ENCODE measurements around the gene MYO15B.

Gene MYO15B

DNA sequence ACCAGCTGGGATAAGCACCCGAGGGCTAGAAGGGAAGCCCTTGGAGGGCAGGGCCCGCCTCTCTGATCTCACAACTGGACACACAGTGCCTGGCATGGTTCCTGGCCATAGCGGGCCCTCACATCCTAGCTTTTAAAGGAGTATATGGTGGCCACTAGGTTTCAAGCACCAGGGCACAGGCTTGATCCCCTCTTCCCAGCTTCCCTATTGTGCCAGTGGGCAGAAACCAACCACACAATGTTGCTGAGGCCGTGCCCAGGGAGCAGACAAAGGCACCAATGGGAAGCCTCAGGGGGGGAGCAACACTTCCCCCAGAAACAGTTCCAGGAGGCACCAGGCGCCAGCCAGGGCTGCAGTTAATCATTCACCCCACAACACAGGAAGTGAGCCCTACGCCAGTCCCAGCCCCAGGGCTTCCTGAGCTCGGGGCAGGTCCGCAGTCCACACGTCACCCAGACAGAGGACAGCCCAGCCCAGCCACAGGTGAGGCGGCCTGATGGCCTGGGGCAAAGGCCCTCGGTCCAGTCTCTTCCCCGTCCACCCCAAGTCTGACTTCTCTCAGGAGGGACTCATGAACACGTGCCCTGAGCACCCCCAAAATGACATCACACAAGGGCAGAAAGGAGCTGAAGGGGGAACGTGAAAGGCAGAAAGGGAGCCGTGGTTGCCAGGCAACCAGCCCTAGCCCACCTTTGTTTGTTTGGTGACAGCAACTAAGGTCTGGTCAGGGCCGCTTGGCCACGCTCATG, 58.5 kb downstream of the MYO15B start:
- H3K27me3 ChIP-seq (ENCODE audit: insufficient read depth, low read length), result no peaks in the 10 kb centered on the region
- no peaks in the 10 kb centered on the region for H3K9me3 ChIP-seq (ENCODE audit: insufficient read depth, low read depth, low read length)
- peaks cover 16% of the 10 kb centered on the region for H3K4me1 ChIP-seq (ENCODE audit: insufficient read depth, low read length)
- 86% methylated on average over 17 of the region's 17 CpGs for WGBS
- peak overlapping the region; percentile 31; the same call in 1 of the 2 replicates for H3K9ac ChIP-seq (ENCODE audit: low read depth, low read length)
- no peak overlapping the region for H3K4me3 ChIP-seq (ENCODE audit: low read length)
- peak overlapping the region; percentile 74 for H3K27ac ChIP-seq (ENCODE audit: low read depth, low read length)
- peaks cover 27% of the 10 kb centered on the region for H3K36me3 ChIP-seq (ENCODE audit: insufficient read depth, low read length)

DNA sequence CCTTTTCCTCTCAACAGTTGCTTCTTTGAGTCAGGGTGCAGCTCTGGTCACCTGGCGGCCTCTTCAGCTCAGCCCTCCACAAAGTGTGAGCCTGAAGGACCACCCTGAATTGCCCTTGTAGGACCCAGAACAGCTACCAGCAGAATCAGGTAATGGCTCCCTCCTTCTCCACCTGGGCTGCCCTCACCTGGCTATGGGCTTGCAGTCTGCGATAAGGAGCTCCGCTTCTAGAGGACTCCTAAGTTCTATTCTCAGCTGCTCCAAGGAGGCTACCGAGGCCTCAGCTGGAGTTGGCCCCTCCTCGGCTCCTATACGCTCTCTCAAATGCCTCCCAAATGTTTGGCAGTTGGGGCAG, 59.0 kb downstream of the MYO15B start:
- no peak overlapping the region for H3K4me3 ChIP-seq (ENCODE audit: low read length)
- peaks cover 29% of the 10 kb centered on the region for H3K36me3 ChIP-seq (ENCODE audit: insufficient read depth, low read length)
- no peaks in the 10 kb centered on the region for H3K9me3 ChIP-seq (ENCODE audit: insufficient read depth, low read depth, low read length)
- H3K4me1 ChIP-seq (ENCODE audit: insufficient read depth, low read length), result peaks cover 16% of the 10 kb centered on the region
- H3K27ac ChIP-seq (ENCODE audit: low read depth, low read length), result peak overlapping the region; percentile 74
- 93% methylated on average over 6 of the region's 6 CpGs for WGBS
- no peak overlapping the region for H3K9ac ChIP-seq (ENCODE audit: low read depth, low read length)
- no peaks in the 10 kb centered on the region for H3K27me3 ChIP-seq (ENCODE audit: insufficient read depth, low read length)

DNA sequence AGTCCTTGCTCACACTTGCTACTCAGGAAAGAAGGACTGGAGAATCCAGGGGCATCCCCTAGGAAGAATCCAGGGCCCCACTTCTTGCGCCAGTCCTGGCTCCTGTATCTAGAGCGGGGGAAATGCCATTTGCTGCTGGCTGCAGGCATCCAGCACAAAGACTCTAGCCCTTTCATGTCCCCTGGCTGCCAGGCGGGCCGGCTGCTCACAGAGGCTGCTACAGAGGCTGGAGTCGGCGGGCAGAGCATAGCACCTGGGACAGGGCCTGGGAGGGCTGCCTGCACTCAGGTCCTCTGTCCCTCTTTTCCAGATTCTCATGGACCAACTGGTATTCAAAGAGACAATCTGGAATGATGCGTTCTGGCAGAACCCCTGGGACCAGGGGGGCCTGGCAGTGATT, 59.5 kb downstream of the MYO15B start:
- no peaks in the 10 kb centered on the region for H3K9me3 ChIP-seq (ENCODE audit: insufficient read depth, low read depth, low read length)
- 92% methylated on average over 7 of the region's 7 CpGs for WGBS
- no peak overlapping the region for H3K9ac ChIP-seq (ENCODE audit: low read depth, low read length)
- no peak overlapping the region; the same call in 1 of the 2 replicates for H3K27ac ChIP-seq (ENCODE audit: low read depth, low read length)
- peaks cover 16% of the 10 kb centered on the region for H3K4me1 ChIP-seq (ENCODE audit: insufficient read depth, low read length)
- H3K4me3 ChIP-seq (ENCODE audit: low read length), result no peak overlapping the region
- H3K36me3 ChIP-seq (ENCODE audit: insufficient read depth, low read length), result peaks cover 32% of the 10 kb centered on the region
- H3K27me3 ChIP-seq (ENCODE audit: insufficient read depth, low read length), result no peaks in the 10 kb centered on the region

DNA sequence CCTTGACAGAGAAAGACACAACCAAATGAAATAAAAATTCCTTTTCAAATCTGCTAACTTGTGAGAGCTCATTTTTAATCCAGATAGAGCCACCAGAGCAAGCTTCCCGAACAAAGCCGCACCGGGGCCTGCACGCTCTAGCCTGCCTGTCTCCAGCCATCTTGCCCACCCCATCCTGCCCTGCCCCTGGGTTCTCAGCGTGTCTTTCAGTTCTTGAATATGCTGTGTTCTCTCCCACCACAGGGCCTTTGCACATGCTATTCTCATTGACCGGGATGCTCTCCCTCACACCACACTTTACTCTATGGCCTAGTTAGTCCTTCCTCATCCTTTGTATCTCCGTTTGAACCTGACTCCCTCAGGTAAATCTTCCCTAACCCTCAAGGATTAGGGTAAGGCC, 60.3 kb downstream of the MYO15B start:
- Histone ChIP-seq H3K27ac (ENCODE audit: low read depth, low read length) (no peak overlapping the region), H3K36me3 (ENCODE audit: insufficient read depth, low read length) (peaks cover 32% of the 10 kb centered on the region), H3K4me3 (ENCODE audit: low read length) (no peak overlapping the region), H3K9me3 (ENCODE audit: insufficient read depth, low read depth, low read length) (no peaks in the 10 kb centered on the region), H3K4me1 (ENCODE audit: insufficient read depth, low read length) (peaks cover 9% of the 10 kb centered on the region), H3K9ac (ENCODE audit: low read depth, low read length) (no peak overlapping the region), H3K27me3 (ENCODE audit: insufficient read depth, low read length) (no peaks in the 10 kb centered on the region)
- WGBS, result 97% methylated on average over 7 of the region's 7 CpGs

DNA sequence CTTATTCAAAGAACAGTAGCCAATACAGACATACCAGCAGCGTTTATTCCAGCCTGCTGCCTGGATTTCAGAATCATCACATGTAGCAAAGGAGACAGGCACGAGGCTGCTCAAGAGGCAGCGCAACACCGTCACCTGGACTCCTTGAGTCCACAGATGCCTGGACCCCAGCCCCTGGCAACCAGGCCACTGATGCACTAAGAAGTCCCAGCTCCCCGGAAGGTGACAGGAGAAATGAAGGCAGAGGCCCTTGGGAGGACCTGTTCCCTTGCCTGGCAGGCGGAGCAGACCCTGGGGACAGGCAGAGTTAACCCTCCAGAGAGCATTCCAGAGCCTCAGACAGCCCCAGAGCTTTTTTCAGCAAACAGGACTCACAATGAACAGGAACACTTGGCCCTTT, 62.1 kb downstream of the MYO15B start:
- Histone ChIP-seq H3K36me3 (ENCODE audit: insufficient read depth, low read length) (peaks cover 41% of the 10 kb centered on the region), H3K27me3 (ENCODE audit: insufficient read depth, low read length) (no peaks in the 10 kb centered on the region), H3K4me3 (ENCODE audit: low read length) (no peak overlapping the region), H3K9ac (ENCODE audit: low read depth, low read length) (no peak overlapping the region), H3K9me3 (ENCODE audit: insufficient read depth, low read depth, low read length) (no peaks in the 10 kb centered on the region), H3K27ac (ENCODE audit: low read depth, low read length) (no peak overlapping the region), H3K4me1 (ENCODE audit: insufficient read depth, low read length) (no peaks in the 10 kb centered on the region; the same call in 1 of the 2 replicates)
- WGBS, result 97% methylated on average over 6 of the region's 6 CpGs

DNA sequence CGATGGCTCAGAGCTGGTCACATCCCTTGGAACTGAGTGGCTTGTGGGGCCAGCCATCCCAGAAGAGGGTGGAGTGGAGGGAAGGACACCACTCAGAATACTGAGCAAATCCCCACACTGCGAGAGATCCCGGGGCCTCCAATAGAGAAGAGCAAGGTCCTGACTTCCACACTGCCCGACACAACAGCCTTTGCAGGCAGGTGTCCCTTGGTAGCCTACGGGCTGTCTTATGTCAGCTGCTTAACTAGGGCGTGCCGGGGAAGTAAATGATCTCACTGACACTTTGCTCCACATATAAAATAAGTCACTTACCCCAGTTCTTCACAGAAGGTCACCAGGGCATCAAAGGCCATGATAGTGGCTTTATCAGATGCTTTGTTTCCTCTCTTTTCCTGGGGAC, 63.3 kb downstream of the MYO15B start:
- 95% methylated on average over 7 of the region's 7 CpGs for WGBS
- H3K9me3 ChIP-seq (ENCODE audit: insufficient read depth, low read depth, low read length), result no peaks in the 10 kb centered on the region
- H3K27me3 ChIP-seq (ENCODE audit: insufficient read depth, low read length), result no peaks in the 10 kb centered on the region
- H3K4me1 ChIP-seq (ENCODE audit: insufficient read depth, low read length), result no peaks in the 10 kb centered on the region; the same call in 1 of the 2 replicates
- no peak overlapping the region for H3K27ac ChIP-seq (ENCODE audit: low read depth, low read length)
- H3K4me3 ChIP-seq (ENCODE audit: low read length), result no peak overlapping the region
- no peak overlapping the region for H3K9ac ChIP-seq (ENCODE audit: low read depth, low read length)
- H3K36me3 ChIP-seq (ENCODE audit: insufficient read depth, low read length), result peaks cover 44% of the 10 kb centered on the region

DNA sequence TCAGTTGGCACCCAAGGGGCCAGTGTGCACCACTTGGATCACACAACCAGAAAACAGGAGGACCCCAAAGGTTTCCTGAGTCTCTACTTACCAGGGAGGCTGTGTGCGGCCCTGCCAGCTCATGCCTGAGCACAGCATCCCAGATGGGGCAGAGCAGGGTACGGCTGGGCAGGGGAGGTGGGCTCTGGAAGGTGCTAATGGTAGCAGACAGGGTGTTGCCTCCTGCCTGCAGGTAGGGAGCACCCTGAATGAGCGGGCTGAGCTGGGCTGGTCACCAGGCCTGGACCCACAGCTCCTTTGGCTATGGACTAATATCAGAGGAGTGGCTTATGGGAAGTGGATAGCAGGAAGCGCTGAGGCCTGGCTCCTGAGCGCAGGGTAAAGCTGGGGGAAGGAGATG, 64.7 kb downstream of the MYO15B start:
- H3K4me1 ChIP-seq (ENCODE audit: insufficient read depth, low read length), result no peaks in the 10 kb centered on the region
- no peaks in the 10 kb centered on the region for H3K9me3 ChIP-seq (ENCODE audit: insufficient read depth, low read depth, low read length)
- peaks cover 52% of the 10 kb centered on the region for H3K36me3 ChIP-seq (ENCODE audit: insufficient read depth, low read length)
- no peaks in the 10 kb centered on the region for H3K27me3 ChIP-seq (ENCODE audit: insufficient read depth, low read length)
- H3K9ac ChIP-seq (ENCODE audit: low read depth, low read length), result no peak overlapping the region
- no peak overlapping the region for H3K27ac ChIP-seq (ENCODE audit: low read depth, low read length)
- WGBS, result 95% methylated on average over 5 of the region's 5 CpGs
- H3K4me3 ChIP-seq (ENCODE audit: low read length), result no peak overlapping the region

DNA sequence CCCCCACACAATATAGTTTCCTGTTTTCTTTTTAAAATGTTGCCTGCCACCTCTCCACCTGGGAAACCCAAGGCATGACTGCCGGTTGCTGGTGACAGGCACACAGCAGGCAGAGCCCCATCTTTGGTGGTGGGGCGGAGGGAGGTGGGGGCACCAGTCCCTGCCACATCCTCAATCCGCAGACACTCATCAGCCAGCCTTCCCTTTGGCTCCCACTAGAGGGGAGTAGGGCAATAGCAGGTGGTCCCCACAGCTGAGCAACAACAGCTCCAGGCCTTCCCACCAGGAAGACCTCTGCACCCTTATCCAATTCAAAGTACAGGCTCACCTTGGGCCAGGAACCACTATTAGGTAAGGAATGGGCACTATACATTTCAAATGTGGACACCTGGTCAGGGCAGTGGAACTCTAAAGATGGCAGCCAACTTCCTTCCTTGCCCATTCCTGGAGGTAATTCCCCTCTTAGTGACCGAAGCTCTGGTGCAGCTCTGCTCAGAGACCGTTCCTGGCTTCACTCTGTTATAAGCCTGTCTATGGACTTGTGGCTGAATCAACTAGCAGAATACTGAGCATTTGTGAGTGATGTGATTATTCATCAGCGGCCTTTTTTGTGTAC, 65.4 kb downstream of the MYO15B start:
- H3K9me3 ChIP-seq (ENCODE audit: insufficient read depth, low read depth, low read length), result no peaks in the 10 kb centered on the region

DNA sequence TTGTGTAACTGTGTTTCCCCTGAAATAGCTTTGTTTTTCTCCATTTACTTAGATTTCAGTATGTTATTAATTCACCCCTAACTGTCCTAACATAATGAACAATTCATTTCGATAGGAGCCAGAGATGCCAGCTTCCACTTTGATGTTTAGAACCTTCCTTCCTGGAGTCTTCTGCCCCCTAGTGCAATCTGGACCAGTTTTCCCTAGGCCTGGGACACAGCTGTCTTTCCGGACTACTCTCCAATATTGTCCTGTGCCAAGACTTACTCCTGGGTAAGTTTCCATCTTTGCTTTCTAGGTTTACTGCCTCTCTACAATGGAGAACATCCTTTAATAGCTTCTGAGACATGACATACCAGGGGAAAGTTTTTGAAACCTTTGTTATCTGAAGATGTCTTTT, 66.6 kb downstream of the MYO15B start:
- Histone ChIP-seq H3K4me1 (ENCODE audit: insufficient read depth, low read length) (no peaks in the 10 kb centered on the region), H3K27ac (ENCODE audit: low read depth, low read length) (no peak overlapping the region), H3K27me3 (ENCODE audit: insufficient read depth, low read length) (no peaks in the 10 kb centered on the region), H3K4me3 (ENCODE audit: low read length) (no peak overlapping the region), H3K36me3 (ENCODE audit: insufficient read depth, low read length) (peaks cover 54% of the 10 kb centered on the region), H3K9ac (ENCODE audit: low read depth, low read length) (no peak overlapping the region), H3K9me3 (ENCODE audit: insufficient read depth, low read depth, low read length) (no peaks in the 10 kb centered on the region)
- 90% methylated on average over 2 of the region's 2 CpGs for WGBS

More for the DNA sequence above, 65.4 kb downstream of the MYO15B start:
- no peak overlapping the region for H3K27ac ChIP-seq (ENCODE audit: low read depth, low read length)
- no peak overlapping the region for H3K9ac ChIP-seq (ENCODE audit: low read depth, low read length)
- H3K4me1 ChIP-seq (ENCODE audit: insufficient read depth, low read length), result no peaks in the 10 kb centered on the region
- whole genome bisulfite sequencing, result 70% methylated on average over 3 of the region's 6 CpGs
- no peaks in the 10 kb centered on the region for H3K27me3 ChIP-seq (ENCODE audit: insufficient read depth, low read length)
- H3K36me3 ChIP-seq (ENCODE audit: insufficient read depth, low read length), result peaks cover 55% of the 10 kb centered on the region
- no peak overlapping the region for H3K4me3 ChIP-seq (ENCODE audit: low read length)

DNA sequence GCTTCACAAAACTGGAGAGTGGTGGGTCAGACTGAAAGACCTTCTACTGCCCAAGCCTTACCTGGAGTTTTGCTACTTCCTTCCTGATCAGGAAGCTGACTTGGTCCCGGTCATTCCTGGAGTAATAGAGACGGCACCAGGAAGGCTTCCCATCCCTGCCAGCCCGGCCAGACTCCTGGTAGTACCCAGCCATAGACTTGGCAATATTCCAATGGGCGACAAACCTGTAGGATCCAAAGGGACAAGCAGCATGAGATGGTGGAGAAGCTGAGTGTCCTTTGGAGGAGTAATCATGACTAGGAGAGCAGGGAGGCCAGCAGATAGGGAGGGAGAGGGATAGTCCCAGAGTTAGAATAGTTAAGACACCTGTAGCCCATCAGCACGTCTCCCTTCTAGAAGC, 70.6 kb downstream of the MYO15B start:
- Histone ChIP-seq H3K4me3 (ENCODE audit: low read length) (no peak overlapping the region), H3K36me3 (ENCODE audit: insufficient read depth, low read length) (peaks cover 60% of the 10 kb centered on the region), H3K27ac (ENCODE audit: low read depth, low read length) (no peak overlapping the region), H3K4me1 (ENCODE audit: insufficient read depth, low read length) (no peaks in the 10 kb centered on the region), H3K9ac (ENCODE audit: low read depth, low read length) (no peak overlapping the region), H3K9me3 (ENCODE audit: insufficient read depth, low read depth, low read length) (no peaks in the 10 kb centered on the region), H3K27me3 (ENCODE audit: insufficient read depth, low read length) (no peaks in the 10 kb centered on the region)
- 95% methylated on average over 5 of the region's 5 CpGs for WGBS

DNA sequence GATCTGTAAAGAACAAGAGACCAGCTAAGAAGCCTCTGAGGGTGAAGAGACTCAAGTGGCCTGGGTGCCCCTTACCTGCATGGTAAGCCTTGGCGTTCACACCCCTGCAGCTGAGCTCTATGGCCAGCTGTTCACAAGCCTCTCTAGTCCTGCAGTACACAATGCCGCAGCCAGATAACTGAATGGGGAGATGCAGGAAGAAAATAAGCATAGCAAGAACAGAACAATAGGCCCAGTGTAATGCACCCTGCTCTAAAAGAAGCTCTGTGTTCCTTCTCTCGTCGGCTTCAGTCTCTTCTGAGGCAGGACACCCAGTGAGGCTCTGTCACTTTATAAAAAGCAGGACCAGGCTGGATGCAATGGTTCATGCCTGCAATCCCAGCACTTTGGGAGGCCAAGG, 73.9 kb downstream of the MYO15B start:
- Histone ChIP-seq H3K9me3 (ENCODE audit: insufficient read depth, low read depth, low read length) (no peaks in the 10 kb centered on the region), H3K9ac (ENCODE audit: low read depth, low read length) (no peak overlapping the region), H3K36me3 (ENCODE audit: insufficient read depth, low read length) (peaks cover 52% of the 10 kb centered on the region), H3K27ac (ENCODE audit: low read depth, low read length) (no peak overlapping the region), H3K4me1 (ENCODE audit: insufficient read depth, low read length) (peaks cover 3% of the 10 kb centered on the region; the same call in 1 of the 2 replicates), H3K27me3 (ENCODE audit: insufficient read depth, low read length) (no peaks in the 10 kb centered on the region), H3K4me3 (ENCODE audit: low read length) (no peak overlapping the region)
- 90% methylated on average over 4 of the region's 4 CpGs for WGBS
